ENCODE results near the gene GNPTG. TPM values are rescaled to one million over a fixed set of nuclear protein-coding genes. Genes with fewer than 3 reads are reported as not detected.

GNPTG gene
- total and polyA plus RNA-seq, 2 of the 8 experiments (the other 6 are each of a cell fraction or from before 2014, with no cell fraction given) = 26.2 to 51.2 TPM

DNA sequence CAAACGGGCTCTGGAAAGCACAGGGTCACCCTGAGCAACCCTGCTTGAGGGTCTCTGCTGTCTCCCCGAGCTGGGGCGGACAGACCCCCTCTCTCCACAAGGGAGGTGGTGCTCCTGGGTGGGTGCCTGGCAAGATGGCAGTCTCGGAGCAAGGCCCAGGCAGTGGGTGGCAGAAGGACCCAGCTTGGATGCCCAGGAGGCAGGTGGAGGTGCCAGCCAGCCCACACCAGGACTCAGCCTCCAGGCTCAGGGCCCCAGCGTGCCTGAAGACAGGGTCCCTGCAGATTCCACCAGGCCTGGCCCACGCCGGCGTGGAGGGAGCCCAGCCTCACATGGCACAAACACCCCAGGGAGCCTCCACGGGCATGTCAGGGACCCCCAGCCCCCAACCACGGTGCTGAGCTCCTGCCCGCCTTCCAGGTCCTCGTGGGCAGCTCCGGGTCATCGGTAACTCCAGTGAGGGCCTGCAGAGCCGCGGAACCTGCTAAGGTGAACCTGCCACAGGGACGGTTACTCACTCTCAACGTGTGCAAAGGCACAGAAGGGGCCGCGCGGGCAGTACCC lies 42.0 kb downstream of the GNPTG start:
- POLR2A ChIA-PET (ENCODE audit: partially characterized antibody) = no interaction called here
- Histone ChIP-seq H4K91ac (replicated peaks; ENCODE audit: insufficient read length, low read length) (no peak overlapping the region), H3K4me3 (ENCODE audit: extremely low read depth in 1 of 4, insufficient read depth in 2 of 4, low read depth in 3 of 4, low read length in 4 of 4) (no peak overlapping the region)

More for the DNA sequence above, 42.0 kb downstream of the GNPTG start:
- Histone ChIP-seq H2AFZ (ENCODE audit: low read length) (no peak overlapping the region), H2AK5ac (ENCODE audit: low read depth, low read length) (no peak overlapping the region), H3K4ac (replicated peaks; ENCODE audit: insufficient read length, low read depth, low read length) (no peak overlapping the region), H4K20me1 (replicated peaks in 1 of 2; ENCODE audit: control insufficient read depth in 1 of 2, insufficient read depth in 2 of 2, low read length in 2 of 2) (peaks cover 0 to 4% of the 10 kb centered on the region in 2 experiments), H3K27me3 (replicated peaks in 1 of 4; ENCODE audit: control insufficient read depth in 3 of 4, extremely low read depth in 1 of 4, insufficient read depth in 3 of 4, low read length in 3 of 4) (no peaks in the 10 kb centered on the region), H3K18ac (ENCODE audit: extremely low read depth, low read length) (no peak overlapping the region), H2BK120ac (replicated peaks; ENCODE audit: low read depth, low read length) (no peak overlapping the region), H4K5ac (ENCODE audit: insufficient read length, low read depth, low read length) (no peak overlapping the region), H2BK12ac (ENCODE audit: low read depth, low read length) (no peak overlapping the region), H2BK5ac (ENCODE audit: low read depth, low read length) (no peak overlapping the region), H3K36me3 (ENCODE audit: control insufficient read depth in 2 of 4, insufficient read depth in 4 of 4, low read length in 3 of 4) (peaks cover 3 to 9% (median 5%) of the 10 kb centered on the region in 4 experiments; a peak in 5 of 8 replicates), H3K23me2 (ENCODE audit: low read depth, low read length) (no peaks in the 10 kb centered on the region), H3K56ac (replicated peaks; ENCODE audit: insufficient read length, low read depth, low read length) (no peak overlapping the region), H3K79me1 (ENCODE audit: low read depth, low read length) (no peaks in the 10 kb centered on the region), H4K8ac (ENCODE audit: extremely low read depth, insufficient read depth, low read length) (no peak overlapping the region), H3K9me3 (ENCODE audit: insufficient read depth in 2 of 2, low read depth in 1 of 2, low read length in 1 of 2) (no peaks in the 10 kb centered on the region), H2BK15ac (ENCODE audit: low read length) (no peak overlapping the region), H3K23ac (ENCODE audit: insufficient read length) (no peak overlapping the region), H3K4me2 (ENCODE audit: insufficient read depth in 1 of 2, low read depth in 2 of 2, low read length in 2 of 2) (no peak overlapping the region), H3K79me2 (ENCODE audit: control insufficient read depth in 1 of 2, insufficient read depth in 2 of 2, low read length in 2 of 2) (no peaks in the 10 kb centered on the region), H3K9ac (replicated peaks in 1 of 4; ENCODE audit: extremely low read depth in 1 of 4, low read depth in 3 of 4, low read length in 3 of 4) (no peak overlapping the region), H3K14ac (ENCODE audit: insufficient read length) (no peak overlapping the region), H3K4me1 (replicated peaks in 1 of 4; ENCODE audit: control insufficient read depth in 3 of 4, insufficient read depth in 4 of 4, low read length in 3 of 4) (no peaks in the 10 kb centered on the region), H3K27ac (ENCODE audit: low read depth, low read length) (no peak overlapping the region), H2BK20ac (ENCODE audit: low read length) (no peak overlapping the region)
- DNase-seq (ENCODE audit: low read depth in 1 of 2, low spot score in 2 of 2) (no peak), FAIRE-seq (no peak)
- CTCF ChIA-PET (ENCODE audit: partially characterized antibody) = interaction anchor here (0.6 to 1.2 kb wide), 3 partner anchors 13 to 30 kb away, joined by 3 read pairs; no protein-coding TSS in a partner anchor
- TF ChIP-seq, protein P1, sequence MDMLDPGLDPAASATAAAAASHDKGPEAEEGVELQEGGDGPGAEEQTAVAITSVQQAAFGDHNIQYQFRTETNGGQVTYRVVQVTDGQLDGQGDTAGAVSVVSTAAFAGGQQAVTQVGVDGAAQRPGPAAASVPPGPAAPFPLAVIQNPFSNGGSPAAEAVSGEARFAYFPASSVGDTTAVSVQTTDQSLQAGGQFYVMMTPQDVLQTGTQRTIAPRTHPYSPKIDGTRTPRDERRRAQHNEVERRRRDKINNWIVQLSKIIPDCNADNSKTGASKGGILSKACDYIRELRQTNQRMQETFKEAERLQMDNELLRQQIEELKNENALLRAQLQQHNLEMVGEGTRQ (IDR thresholded peaks at IDR 0.05; ENCODE audit: low read length) = no peak
- 95% methylated on average over 19 of the region's 21 CpGs; no CpG with 5 or more reads in 1 of the 2 experiments for WGBS, 2 experiments (ENCODE audit: extremely low coverage in 1 of 2, insufficient coverage in 1 of 2, insufficient read length in 1 of 2, insufficient replicate concordance in 2 of 2, low coverage in 1 of 2, low lambda C conversion rate in 2 of 2, missing lambda C conversion rate in 1 of 2)
